ENCODE data around the gene C2CD4D. TPM values are rescaled to one million over a fixed set of nuclear protein-coding genes. Genes with fewer than 3 reads are reported as not detected.

Gene C2CD4D
- total RNA-seq, 4 donors from 2014 or later = 1.4 to 4.2 (median 2.3) TPM

DNA sequence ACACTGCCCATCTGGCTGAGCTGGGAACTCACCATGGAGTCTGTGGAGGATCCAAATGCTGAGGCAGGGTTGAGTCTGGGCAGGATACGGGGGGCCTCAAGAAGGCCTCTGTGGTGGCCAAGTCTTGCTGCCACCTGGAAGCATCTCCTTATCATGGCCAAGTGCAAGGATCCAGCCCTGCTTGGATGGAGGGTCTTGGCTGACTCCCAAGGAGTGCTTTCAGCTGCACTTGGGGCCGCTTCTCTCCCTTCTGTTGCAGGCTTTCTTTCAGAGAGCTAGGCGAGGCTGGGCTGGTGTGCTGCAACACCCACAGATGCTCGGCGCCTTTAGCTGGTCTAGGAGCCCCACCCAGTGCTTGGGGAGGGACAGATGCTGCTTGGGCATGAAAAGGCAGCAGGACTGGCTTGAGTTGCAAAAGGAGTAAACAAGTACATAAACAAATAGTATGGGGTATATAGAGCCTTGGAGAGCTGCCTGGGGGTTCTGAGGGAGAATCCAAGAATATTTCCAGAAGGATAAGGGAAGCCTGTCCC is 13.9 kb upstream of the C2CD4D start, which contains the start of gene THEM5:
Gene THEM5, minus strand, starts transcription at position 302 of the 533 bp plus-strand sequence. Its CDS starts 147 bp downstream, at position 155.
- no peak for DNase-seq (ENCODE audit: low spot score in 2 of 2)
- intact Hi-C loops (cut with DNase I; ENCODE audit: low total_unique reads) = no loop called here
- no peak within 1 kb of the TSS for H3K4me3 ChIP-seq (ENCODE audit: low read depth, poor library complexity, severe bottlenecking)
- 47 to 63% methylated on average over 5 of the region's 5 CpGs for WGBS, 2 donors
- no peak for TF ChIP-seq POLR2A (IDR thresholded peaks at IDR 0.05)
- TF ChIP-seq, protein P1, sequence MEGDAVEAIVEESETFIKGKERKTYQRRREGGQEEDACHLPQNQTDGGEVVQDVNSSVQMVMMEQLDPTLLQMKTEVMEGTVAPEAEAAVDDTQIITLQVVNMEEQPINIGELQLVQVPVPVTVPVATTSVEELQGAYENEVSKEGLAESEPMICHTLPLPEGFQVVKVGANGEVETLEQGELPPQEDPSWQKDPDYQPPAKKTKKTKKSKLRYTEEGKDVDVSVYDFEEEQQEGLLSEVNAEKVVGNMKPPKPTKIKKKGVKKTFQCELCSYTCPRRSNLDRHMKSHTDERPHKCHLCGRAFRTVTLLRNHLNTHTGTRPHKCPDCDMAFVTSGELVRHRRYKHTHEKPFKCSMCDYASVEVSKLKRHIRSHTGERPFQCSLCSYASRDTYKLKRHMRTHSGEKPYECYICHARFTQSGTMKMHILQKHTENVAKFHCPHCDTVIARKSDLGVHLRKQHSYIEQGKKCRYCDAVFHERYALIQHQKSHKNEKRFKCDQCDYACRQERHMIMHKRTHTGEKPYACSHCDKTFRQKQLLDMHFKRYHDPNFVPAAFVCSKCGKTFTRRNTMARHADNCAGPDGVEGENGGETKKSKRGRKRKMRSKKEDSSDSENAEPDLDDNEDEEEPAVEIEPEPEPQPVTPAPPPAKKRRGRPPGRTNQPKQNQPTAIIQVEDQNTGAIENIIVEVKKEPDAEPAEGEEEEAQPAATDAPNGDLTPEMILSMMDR (IDR thresholded peaks at IDR 0.05) = no peak

DNA sequence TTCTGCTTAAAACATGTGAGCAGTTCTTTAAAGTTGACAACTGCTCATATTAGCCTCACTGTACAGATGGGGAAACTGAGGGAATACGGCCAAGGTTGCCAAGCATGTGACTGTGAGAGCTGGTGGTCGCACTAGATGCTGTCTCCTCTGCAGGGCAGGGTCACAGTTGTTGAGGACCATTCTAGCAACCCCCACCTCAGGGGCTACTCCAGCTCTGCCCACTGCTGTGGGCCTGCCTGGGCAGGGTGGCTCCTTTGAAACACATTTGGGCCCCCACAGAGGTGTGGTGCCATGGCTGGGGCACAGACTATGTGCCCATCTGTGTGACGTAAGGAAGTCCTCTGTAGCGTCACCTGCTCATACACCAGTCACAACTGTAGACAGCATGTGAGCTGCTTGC is 13.1 kb upstream of the C2CD4D start:
- peak in 1 of 2 donors; percentile 62 for DNase-seq (ENCODE audit: low spot score in 2 of 2)
- intact Hi-C loops (cut with DNase I; ENCODE audit: low total_unique reads) = no loop called here
- no peak overlapping the region for H3K4me3 ChIP-seq (ENCODE audit: low read depth, poor library complexity, severe bottlenecking)
- no peak for TF ChIP-seq POLR2A (IDR thresholded peaks at IDR 0.05)
- TF ChIP-seq, protein P1 (IDR thresholded peaks at IDR 0.05) = no peak
- 83 to 96% methylated on average over 3 to 4 of the region's 4 CpGs for WGBS, 2 donors

DNA sequence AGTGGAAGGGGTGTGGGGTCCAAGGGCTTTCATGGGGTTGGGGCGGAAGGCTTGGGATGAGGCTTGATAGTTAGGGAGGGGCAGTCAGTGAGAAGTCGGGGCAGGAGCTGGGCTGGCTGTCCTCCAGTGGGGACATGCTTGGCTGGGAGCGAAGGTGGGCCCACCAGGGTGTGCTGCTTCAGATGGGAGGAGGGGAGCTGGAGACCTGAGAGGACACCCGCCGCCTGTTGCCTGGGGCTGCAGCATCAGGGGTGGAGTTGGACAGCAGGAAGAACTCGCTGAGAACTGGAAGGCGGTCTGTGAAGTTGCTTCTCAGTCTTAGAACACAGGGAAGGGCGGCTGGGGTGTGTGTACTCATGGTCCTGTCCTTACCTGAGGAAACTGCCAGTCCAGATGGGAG is 12.3 kb upstream of the C2CD4D start:
- no peak for TF ChIP-seq POLR2A (IDR thresholded peaks at IDR 0.05)
- TF ChIP-seq, protein P1 (IDR thresholded peaks at IDR 0.05) = no peak
- intact Hi-C loops (cut with DNase I; ENCODE audit: low total_unique reads) = no loop called here
- DNase-seq (ENCODE audit: low spot score in 2 of 2) = peak in 1 of 2 donors; percentile 80
- no peak overlapping the region for H3K4me3 ChIP-seq (ENCODE audit: low read depth, poor library complexity, severe bottlenecking)
- WGBS, 2 donors = 52 to 65% methylated on average over 8 of the region's 8 CpGs

DNA sequence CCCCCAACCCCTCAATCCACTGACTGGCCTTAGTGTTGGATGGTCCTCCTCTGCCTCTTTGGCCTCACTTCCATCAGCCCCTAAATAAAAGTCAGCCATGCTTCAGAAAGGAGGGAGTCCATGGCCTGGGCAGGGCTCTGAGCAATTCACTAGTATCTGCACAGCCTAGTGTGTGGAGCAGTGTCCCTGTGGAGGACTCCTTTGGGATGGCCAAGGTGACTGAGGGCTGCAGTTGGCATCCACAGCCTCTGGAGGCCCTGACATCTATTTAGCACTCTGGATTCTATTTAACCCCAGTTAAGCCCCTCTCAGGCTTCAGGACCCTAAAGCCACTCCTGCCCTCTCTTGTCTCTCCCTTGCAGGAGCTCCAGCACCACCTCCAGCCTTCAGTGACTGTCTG is 10.3 kb upstream of the C2CD4D start:
- intact Hi-C loops (cut with DNase I; ENCODE audit: low total_unique reads) = no loop called here
- peak in 1 of 2 donors; percentile 75 for DNase-seq (ENCODE audit: low spot score in 2 of 2)
- TF ChIP-seq, protein P1 (IDR thresholded peaks at IDR 0.05) = no peak
- TF ChIP-seq POLR2A (IDR thresholded peaks at IDR 0.05) = no peak
- H3K4me3 ChIP-seq (ENCODE audit: low read depth, poor library complexity, severe bottlenecking) = no peak overlapping the region

DNA sequence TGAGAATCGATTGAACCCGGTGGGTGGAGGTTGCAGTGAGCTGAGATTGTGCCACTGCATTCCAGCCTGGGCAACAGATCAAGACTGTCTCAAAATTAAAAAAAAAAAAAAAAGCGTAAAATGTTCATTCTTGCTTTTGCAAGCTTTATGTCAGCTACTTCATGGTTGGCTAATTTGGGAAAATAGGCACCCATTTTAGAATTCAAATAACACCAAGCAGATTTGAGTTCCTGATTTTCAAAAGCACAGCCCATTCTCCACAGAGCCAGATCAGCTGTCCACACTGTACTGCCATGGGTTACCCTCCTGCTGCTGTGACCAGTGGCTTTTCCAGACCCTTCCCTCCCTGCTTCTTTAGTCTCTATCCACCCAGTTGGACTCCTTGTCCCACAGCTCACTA is 9.5 kb upstream of the C2CD4D start:
- intact Hi-C loops (cut with DNase I; ENCODE audit: low total_unique reads) = no loop called here
- DNase-seq (ENCODE audit: low spot score in 2 of 2) = peak in 1 of 2 donors; percentile 36
- 37 to 40% methylated on average over 3 of the region's 3 CpGs for WGBS, 2 donors
- H3K4me3 ChIP-seq (ENCODE audit: low read depth, poor library complexity, severe bottlenecking) = no peak overlapping the region
- TF ChIP-seq POLR2A (IDR thresholded peaks at IDR 0.05) = no peak
- TF ChIP-seq, protein P1 (IDR thresholded peaks at IDR 0.05) = no peak
